Astrocyte of the spinal cord (primary cell): ENCODE results near the gene ANKMY1.

Experiments
- DNase-seq: peaks from one replicate; pipeline ENCODE4 v3.0.0; 2011; ENCODE audit warnings: low read depth, low spot score
- H3K4me3 ChIP-seq: 2 replicates; pipeline ENCODE4 v1.5.1; 2011; ENCODE audit warnings: low read depth, mild to moderate bottlenecking, low read length, moderate library complexity
- in situ Hi-C: cut with HindIII; loops from 2 replicates; pipeline ENCODE4 v1.10.0; 2017; ENCODE audit warnings: low sequenced_read_pairs
- TF ChIP-seq, protein P1 (sequence below): IDR thresholded peaks from 2 replicates; pipeline ENCODE4 v1.5.1; 2012; ENCODE audit warnings: low read depth, mild to moderate bottlenecking, low read length, inconsistent platforms

The ANKMY1 gene

DNA sequence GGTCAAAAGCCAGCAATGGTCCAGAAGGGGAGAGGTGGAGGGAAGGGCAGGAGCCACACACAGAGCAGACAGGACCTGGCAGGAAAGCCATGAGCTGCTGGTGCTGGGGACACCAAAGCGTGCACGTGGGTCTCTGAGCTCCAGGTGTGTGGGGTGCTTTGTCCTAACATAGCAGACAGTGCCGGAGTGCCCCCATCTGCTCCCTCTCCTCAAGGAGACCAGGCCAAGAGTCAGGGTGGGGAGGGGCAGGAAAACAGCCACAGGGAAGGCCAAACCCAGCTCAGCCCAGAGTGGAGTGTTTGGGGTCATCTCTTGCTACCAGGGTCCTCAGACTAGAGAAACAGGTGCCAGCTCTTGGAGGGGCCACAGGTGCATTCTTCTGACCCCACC lies 126.5 kb downstream of the ANKMY1 start:
- DNase-seq: no peak
- H3K4me3 ChIP-seq: no peak overlapping the region
- in situ Hi-C loops: no loop called here
- TF ChIP-seq, protein P1, sequence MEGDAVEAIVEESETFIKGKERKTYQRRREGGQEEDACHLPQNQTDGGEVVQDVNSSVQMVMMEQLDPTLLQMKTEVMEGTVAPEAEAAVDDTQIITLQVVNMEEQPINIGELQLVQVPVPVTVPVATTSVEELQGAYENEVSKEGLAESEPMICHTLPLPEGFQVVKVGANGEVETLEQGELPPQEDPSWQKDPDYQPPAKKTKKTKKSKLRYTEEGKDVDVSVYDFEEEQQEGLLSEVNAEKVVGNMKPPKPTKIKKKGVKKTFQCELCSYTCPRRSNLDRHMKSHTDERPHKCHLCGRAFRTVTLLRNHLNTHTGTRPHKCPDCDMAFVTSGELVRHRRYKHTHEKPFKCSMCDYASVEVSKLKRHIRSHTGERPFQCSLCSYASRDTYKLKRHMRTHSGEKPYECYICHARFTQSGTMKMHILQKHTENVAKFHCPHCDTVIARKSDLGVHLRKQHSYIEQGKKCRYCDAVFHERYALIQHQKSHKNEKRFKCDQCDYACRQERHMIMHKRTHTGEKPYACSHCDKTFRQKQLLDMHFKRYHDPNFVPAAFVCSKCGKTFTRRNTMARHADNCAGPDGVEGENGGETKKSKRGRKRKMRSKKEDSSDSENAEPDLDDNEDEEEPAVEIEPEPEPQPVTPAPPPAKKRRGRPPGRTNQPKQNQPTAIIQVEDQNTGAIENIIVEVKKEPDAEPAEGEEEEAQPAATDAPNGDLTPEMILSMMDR: no peak

DNA sequence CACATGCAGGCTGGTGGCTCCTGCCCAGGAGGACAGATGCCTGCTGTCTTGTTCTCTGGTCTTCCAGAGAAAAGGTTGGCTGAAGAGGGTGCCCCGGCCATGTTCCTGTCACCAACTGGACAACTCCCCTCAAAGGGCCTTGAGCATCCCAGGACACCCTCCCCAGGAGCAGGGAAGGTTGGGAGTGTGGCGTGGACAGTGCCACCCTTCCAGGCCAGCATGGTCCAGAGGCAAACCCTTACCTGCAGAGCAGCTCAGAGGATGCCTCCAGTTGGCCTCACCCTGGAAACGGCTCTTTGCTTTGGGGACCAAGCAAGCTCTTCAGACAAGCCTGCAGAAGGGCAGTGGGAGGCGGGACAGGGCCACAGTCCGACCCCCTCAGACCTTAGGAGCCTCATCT lies 127.2 kb downstream of the ANKMY1 start:
- DNase-seq: no peak

DNA sequence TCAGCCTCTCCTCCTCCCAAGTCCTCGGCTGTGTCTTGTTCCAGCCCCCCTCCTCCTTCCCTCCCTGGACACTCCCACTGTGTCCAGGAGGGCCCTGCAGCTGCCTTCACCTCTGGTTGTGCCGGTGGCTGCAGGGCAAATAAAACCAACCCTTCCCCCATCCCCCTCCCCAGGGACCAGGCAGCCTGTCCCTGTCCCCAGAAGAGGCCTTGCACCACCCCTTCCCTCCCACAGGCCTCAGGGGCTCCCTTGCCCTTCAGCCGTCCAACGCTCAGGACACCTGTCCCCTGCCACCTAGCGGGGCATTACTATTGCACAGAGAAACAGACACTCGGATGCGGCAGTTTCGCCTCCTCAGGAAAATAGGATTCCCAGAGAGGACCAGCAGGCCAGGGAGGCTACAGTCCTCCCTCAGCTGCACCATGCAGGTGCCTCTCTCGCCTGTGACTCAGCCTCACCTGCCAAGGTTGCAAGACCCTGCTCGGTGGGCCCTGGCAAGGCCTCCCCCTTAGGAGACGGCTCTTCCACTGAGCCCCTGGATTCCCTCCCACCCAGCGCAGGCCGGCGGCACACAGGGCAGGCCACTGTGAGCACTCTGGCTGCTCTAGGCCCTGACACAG lies 127.8 kb downstream of the ANKMY1 start:
- DNase-seq: no peak
- TF ChIP-seq, protein P1: no peak
- in situ Hi-C loops: no loop called here
- H3K4me3 ChIP-seq: no peak overlapping the region

More for the DNA sequence above, 127.2 kb downstream of the ANKMY1 start:
- TF ChIP-seq, protein P1: no peak
- in situ Hi-C loops: no loop called here
- H3K4me3 ChIP-seq: no peak overlapping the region
